Measurements from ENCODE around the gene KATNB1.
"Not testable (repeated sequence)": the region's sequence is repeated elsewhere in the genome, so short reads cannot be mapped to it uniquely, and the experiment has no call there.

KATNB1 gene

DNA sequence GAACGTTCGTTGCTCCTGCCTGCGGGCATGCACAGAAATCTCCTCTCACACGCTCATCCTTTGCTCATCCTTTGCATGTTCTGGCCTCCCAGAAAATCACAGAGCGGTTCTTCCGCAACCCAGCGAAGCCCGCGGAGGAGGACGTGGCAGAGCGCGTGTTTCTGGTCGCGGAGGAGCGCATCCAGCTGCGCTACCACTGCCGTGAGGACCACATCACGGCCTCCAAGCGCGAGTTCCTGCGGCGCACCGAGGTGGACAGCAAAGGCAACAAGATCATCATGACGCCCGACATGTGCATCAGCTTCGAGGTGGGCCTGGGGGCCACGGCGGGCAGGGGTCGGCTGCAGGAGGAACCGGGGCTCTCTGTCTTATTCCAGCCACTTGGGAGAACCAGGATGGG lies 9.6 kb upstream of the KATNB1 start:
- DNase-seq (ENCODE audit: low read depth): no peak

DNA sequence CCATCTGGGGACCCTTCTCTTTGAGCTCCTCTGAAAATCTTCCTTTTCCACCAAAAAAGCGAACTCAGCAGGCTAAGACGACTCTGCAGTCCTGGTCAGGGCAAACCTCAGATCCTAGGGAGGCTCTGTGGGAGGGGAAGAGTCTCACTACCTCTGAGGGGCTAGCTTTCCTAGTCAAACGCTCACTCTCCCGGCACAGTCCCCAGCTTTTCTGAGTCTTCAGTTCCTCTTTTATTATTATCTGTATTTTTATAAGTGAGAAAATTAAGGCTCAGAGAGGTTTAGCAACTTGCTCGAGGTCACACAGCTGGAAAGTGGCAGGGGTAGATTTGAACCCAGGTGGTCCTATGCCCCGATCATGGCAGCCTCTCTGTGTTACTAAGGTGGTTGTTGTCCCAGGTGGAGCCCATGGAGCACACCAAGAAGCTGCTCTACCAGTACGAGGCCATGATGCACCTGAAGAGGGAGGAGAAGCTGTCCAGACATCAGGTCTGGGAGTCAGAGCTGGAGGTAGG lies 9.1 kb upstream of the KATNB1 start:
- DNase-seq (ENCODE audit: low read depth): no peak

DNA sequence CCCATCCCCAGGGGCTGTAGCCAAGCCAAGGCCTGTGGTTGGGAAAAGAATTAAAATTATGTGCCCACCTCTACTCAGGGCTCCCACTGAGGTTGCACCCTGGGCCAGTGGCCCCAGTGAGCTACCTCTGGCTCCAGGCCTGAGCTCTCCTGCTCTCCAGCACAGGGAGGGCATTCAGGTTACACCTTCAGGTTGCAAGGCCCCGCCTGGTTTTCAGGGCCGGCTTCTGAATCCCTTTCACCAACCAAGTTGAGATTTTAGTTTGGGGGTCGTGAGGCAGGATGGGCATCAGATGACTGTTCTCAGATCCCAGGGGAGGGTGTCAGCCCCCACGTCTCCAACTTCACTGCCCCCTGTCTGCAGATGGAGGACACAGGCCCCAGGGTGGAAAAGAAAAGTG lies 8.0 kb upstream of the KATNB1 start:
- no peak for DNase-seq (ENCODE audit: low read depth)

DNA sequence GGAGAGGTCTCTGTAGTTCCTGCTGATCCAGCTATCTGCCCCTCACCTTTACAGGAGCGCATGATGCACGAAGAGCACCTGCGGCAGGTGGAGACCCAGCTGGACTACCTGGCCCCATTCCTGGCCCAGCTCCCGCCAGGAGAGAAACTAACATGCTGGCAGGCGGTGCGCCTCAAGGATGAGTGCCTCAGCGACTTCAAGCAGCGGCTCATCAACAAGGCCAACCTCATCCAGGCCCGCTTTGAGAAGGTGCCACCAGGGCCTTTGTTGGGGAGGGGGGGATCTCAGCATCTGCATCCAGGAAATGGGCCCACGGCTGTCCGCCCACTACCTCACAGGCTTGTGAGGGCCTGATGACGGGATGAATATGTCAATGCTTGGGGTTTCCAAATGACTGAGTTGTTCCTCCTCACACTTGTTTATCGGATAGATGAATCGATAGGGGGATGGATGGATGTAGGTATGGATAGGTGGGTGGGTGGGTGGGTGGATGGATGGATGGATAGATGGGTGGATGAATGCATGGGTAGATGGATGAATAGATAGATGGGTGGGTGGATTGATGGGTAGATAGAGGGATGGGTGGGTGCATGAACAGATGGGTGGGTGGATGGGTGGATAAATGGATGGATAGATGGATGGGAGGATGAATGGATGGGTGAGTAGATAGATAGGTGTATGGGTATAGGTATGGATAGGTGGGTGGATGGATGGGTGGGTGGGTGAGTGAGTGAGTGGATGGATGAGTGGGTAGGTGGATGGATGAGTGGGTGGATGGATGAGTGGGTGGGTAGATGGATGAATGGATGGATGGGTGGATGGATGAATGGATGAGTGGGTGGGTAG lies 7.0 kb upstream of the KATNB1 start:
- DNase-seq (ENCODE audit: low read depth): no peak

DNA sequence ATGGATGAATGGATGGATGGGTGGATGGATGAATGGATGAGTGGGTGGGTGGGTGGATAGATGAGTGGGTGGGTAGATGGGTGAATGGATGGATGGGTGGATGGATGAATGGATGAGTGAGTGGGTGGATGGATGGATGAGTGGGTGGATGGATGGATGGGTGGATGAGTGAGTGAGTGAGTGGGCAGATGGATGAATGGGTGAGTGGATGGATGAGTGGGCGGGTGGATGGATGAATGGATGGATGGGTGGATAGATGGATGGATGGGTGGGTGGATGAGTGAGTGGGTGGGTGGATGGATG lies 6.4 kb upstream of the KATNB1 start:
- DNase-seq (ENCODE audit: low read depth): no peak

DNA sequence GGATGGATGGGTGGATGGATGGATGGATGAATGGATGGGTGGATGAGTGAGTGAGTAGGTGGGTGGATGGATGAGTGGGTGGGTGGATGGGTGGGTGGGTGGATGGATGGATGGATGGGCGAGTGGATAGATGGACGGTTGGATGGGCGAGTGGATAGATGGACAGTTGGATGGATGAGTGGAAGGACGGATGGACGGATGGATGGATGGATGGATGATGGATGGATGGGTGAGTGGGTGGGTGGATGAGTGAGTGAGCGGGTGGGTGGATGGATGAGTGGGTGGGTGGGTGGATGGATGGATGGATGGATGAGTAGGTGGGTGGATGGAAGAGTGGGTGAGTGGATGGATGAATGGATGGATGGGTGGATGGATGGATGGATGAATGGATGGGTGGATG lies 5.7 kb upstream of the KATNB1 start:
- not testable (repeated sequence) for DNase-seq (ENCODE audit: low read depth)

DNA sequence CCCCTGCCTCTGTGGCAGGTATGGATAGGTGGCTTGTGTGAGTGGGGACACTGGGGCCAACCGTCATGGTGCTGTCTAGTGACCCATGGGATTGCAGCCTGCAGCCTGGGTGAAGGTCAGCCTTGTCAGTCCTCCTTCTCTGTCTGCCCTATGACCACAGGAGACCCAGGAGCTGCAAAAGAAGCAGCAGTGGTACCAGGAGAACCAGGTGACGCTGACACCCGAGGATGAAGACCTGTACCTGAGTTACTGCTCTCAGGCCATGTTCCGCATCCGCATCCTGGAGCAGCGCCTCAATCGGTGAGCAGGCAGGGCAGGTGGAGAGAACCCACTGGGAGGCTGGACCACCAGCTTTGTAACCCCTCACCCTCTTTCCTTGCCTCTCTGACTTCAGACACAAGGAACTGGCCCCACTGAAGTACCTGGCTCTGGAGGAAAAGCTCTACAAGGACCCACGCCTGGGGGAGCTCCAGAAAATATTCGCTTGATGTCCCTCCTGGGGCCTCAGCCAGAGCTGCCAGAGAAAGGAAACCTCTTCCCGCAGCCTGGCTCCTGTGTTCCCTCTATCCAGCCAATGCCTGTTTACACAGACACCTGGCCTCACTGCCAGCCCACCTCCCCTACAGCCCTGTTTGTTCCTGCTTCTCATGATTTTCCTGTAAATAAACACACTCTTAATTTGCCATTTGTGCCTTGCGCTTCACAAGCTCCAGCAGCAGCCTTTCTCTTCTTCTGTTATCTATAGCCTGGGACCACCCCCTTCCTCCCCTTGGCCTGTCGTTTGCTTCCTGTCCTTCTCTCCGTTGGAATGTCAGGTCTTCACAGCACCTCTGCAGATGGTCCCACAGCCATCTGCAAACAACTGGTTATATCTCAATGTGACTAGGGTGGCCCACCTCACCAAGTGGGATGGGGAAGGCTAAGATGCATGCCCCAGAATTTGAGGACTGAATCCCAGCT lies 4.5 kb upstream of the KATNB1 start:
- no peak for DNase-seq (ENCODE audit: low read depth)

DNA sequence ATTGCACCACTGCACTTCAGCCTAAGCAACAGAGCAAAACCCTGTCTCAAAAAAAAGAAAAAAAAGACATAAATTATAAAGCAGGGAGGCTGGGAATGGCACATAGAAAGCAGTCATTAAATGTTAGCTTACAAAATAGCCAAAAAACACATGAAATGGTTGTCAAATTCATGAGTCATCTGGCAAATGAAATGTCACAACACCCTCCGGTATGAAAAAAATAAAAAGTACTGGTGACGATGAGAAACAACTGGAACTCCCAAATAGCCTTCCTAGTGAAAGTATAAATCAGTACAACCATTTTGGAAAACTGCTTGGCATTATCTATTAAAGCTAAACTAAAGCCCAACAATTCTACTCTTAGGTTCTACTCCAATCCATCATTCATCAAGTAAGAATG lies 3.5 kb upstream of the KATNB1 start:
- DNase-seq (ENCODE audit: low read depth): peak; percentile 79

DNA sequence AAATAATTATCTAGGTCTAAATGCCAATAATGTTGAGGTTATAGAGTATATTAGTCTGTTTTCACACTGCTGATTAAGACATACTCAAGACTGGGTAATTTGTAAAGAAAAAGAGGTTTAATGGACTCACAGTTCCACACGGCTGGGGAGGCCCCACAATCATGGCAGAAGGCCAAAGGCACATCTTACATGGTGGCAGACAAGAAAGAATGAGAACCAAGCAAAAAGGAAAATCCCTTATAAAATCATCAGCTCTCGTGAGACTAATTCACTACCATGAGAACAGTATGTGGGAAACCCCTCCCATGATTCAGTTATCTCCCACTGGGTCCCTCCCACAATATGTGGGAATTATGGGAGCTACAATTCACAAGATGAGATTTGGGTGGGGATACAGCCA lies 2.9 kb upstream of the KATNB1 start:
- no peak for DNase-seq (ENCODE audit: low read depth)

DNA sequence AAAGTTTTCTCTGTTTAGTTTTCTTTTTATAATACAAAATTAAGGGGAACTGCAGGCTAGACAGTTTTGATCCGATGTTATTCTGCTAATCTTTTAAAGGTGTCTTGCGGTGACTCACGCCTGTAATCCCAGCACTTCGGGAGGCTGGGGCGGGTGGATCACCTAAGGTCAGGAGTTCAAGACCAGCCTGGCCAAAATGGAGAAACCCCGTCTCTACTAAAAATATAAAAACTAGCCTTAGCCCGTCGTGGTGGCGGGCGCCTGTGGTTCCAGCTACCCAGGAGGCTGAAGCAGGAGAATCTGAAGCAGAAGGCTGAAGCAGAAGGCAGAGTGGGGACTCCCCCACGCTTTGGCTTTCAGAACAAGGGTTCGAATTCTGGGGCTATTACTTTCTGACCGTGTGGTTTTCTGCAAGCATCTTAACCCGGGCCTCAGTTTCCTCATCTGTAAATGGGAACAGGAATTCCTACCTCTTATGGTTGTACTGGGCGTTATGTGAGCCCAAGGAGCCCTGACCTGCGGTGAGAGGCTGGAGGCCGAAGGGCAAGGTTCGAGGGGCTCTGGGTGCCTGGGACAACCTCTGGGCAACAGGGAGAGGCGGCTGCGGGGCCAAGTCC lies 1.2 kb upstream of the KATNB1 start:
- DNase-seq (ENCODE audit: low read depth): no peak

DNA sequence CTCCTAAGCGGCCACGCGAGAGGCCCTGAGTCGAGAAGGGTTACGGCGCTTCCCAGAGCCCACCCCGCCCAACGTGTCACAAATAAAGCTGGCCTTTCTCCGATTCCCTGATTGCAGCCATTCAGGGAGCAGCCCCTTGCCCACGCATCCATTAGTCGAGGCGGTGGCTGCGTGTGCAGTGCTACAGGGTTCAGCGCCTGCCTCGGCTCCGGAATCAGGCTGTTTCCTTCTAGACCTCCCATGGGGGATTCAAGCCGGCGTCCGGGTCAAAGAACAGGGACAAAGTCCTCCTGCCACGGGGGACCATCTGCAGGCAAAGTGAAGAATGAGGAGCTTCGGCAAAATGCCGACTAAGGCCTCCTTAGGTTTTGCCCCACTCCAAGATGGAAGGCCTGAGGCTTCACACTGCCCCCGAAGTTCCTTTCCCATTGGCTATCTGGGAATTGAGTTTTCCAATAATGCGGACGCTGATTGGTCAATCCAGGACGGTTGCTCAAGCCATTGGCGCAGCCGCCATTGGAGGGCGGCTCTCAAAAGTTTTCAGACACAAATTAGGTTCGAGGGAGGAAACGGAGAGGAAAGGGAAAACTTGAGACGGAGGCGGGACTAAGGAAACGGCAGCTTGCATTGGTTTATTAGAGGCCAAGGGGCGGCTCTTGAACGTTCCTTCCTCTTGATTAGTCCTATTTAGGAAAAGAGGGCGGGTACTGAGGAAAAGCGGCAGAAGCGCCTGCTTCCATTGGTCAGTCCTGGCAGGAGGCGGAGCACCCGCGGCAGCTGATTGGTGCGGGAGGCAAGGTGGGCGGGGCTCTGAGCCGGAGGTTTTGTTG lies 430 bp upstream of the KATNB1 start:
- peak; percentile 100 for DNase-seq (ENCODE audit: low read depth)

DNA sequence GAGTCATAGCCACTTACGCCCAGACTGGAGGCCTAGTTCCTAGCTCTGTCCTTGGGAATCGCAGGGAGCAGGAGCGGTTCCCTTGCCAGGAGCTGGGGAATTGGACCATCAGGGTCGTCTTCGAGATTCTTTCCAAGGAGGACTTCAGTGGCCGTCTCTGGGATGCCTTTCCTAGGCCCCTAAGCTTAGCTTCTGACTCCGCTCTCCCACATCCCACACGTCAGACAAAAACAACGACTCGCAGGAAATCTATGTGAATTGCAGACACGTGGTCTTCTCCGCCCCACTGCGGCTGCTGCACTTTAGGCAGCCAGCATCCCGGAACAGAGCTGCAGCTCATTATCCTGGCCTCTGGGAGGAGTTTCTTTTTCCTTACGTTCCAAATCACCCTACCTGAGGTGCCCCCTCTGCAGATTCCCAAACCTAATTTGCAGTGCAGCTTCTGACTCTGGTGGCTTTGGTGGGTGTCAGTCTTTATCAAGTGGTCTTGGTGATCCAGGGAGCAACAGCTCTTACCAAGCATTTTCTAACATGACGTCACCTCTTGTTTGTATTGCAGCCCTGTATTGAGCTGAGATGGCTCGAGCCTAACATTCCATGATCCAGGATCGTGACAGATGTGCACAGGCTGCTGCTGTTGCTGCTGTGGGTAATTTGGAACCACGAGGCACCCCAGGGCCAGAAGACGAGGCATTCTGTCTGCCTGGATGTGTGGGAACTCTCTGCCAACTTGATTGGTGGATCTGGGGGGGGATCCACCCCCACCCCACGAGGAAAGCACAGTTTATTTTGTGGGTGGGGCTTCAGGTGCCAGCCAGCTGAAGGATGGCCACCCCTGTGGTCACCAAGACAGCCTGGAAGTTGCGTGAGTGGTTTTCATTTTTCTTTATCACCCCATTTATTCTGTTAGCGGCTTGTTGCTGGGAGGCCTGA lies 1.1 kb downstream of the KATNB1 start:
- DNase-seq (ENCODE audit: low read depth): peak; percentile 68

DNA sequence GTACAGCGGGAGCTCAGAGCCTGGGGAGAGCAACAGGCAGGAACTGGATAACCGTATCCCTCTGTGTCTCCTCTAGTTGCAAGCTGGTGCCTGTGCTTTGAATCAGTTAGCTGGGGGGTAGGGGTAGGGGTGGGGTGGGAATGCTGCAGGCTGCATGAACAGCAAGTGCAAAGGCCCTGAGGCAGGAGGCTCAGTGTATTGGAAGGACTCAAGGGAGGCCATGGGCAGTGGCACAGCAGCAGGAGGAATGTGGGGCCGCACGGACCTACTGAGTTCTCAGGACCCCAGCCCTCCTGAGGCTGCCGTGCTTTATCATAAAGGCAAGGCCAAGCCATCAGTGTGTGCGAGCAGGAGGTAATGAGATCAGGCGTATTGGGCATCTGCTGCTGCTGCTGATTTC lies 3.3 kb downstream of the KATNB1 start:
- DNase-seq (ENCODE audit: low read depth): no peak

DNA sequence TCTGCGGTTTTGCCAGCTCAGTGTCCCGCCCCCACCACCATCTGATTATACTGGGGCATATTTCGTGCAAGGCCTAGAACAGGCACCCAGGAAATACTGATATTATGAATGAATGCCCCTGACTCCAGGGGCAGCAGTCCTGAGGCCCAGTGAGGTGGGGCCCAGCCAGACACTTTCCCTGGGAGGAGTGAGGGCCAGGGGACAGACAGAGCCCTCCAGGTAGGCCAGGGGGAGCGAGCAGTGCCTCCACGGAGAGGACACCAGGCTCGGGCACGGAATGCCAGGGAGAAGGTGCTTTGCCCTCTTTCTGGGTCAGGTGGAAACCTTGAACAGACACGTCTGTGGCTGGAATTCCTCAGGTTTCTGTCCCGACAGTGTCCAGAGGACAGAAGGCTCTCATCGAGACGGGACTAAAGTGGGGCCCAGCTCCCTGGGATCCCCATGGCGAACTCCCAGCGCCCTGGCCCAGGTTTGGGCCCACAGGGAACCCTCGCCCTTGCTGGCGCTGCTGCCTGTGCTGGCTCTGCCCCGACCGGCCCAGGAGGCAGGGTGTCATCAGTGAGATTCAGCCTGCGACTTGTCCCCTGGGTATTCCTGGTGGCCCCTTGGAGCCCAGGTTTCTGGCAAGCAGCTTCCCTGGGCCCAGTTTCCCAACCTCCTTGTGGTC lies 4.3 kb downstream of the KATNB1 start:
- no peak for DNase-seq (ENCODE audit: low read depth)

DNA sequence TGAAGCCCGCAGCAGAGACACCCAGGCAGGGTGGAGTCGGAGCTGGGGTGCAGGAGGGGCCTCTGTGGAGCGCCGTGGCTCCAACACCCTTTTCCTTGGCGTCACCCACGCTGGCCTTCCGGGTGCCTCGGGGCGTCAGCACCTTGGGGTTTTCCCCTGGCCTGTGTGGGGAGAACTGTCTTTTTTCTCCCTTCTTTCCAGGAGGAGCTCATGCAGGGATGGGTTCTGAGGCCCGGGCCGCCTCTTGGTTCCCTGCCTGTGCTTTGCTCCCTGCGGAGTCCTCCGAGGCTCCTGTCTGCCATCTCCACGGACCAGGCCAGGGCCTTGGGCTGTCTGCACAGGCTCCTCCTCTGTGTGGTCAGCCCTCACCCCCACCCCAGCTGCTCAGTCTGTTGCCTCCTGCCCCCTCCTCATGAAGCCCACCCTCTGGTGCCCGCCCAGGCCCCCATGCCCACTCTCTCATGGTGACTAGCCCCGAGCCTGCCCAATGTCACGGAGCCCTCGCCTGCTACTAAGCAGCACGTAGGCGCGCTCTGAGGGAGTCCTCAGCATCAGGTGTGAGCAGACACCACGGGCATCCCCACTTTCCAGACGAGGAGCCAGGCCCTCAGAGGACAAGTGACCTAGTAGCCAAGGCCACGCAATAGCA lies 5.0 kb downstream of the KATNB1 start:
- DNase-seq (ENCODE audit: low read depth): no peak

DNA sequence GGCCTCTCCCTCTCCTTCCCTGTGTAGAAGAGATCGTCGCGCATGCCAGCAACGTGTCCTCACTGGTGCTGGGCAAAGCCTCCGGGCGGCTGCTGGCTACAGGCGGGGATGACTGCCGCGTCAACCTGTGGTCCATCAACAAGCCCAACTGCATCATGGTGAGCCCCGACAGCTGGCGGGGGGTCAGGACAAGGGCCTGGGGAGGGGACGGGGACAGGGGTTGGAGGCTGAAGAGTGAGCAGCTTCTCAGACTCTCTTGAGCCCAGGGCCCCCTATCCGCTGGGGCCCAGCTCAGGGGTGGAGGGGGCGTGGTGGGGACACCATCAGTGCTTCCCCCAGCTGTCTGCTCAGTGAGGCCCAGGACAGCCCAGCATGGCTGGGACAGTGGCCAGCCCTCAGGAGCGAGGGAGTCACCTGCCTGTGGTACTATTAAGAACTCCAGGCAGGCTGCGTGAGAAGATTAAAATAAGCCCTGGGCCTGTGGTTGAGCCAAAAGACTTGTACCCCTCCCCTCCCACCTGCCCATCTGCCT lies 6.2 kb downstream of the KATNB1 start:
- DNase-seq (ENCODE audit: low read depth): no peak

DNA sequence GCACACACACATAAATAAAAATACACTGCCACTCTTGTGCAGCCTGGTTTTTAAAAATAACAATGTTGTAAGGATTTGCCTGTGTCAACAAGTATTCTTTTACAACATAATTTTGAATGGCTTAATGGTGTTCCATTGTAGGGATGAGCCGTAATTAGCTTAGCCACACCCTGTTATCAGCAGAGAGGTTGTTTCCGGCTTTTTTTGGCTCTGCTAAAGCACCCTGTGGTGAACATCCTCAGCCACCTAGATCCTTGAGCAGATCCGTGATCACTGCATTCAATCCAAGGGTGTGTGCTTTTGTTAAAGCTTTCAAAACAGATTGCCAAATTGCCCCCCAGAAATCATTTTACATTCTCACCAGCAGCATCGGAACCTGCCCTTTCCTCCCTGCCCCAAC lies 7.0 kb downstream of the KATNB1 start:
- DNase-seq (ENCODE audit: low read depth): no peak

DNA sequence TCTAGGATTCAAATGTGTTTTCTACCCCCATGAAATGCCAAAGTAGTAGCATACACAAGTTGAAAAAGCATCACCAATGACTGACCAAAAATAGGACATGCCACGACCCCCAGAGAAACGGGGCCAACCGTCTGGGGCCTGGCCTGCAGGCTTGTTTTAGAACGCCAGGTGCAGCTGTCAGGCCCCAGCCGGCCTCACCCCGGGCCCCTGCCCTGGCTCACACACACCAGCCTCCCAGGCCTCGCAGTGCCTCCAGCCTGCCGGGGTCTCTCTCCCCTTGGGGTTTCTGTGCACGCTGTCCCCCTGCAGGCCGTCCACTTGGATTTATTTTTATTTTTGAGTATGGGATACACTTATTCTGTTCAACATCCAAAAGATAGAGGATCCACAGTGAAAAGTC lies 7.9 kb downstream of the KATNB1 start:
- DNase-seq (ENCODE audit: low read depth): no peak
